Hematopoietic multipotent progenitor cell treated with erythropoietin and hydrocortisone succinate and interleukin-3 and kit ligand, for 17 days (in vitro differentiated cells): ENCODE results near the gene CARS1.
"Not testable (repeated sequence)": the region's sequence is repeated elsewhere in the genome, so short reads cannot be mapped to it uniquely, and the experiment has no call there.

ENCODE experiments used
- DNase-seq: peaks from one replicate; pipeline ENCODE4 v3.0.0-alpha.2; 2015; ENCODE audit warnings: low spot score

The CARS1 gene

GRCh38 chr11:3089236-3090061 lies 32.2 kb upstream of the CARS1 start:
- DNase-seq, result no peak

- no peak for DNase-seq
Observed at GRCh38 chr11:3088806-3089205, 31.6 kb upstream of the CARS1 start.

GRCh38 chr11:3087821-3088800 lies 30.9 kb upstream of the CARS1 start:
- DNase-seq, result no peak

GRCh38 chr11:3087373-3087772 lies 30.1 kb upstream of the CARS1 start:
- DNase-seq, result no peak

GRCh38 chr11:3086671-3087150 lies 29.5 kb upstream of the CARS1 start:
- DNase-seq, result no peak

- no peak for DNase-seq
Observed at GRCh38 chr11:3086114-3086513, 28.9 kb upstream of the CARS1 start.

- no peak for DNase-seq
Observed at GRCh38 chr11:3085052-3085451, 27.8 kb upstream of the CARS1 start.

- no peak for DNase-seq
Observed at GRCh38 chr11:3083321-3083720, 26.1 kb upstream of the CARS1 start.

GRCh38 chr11:3081386-3081751 lies 24.1 kb upstream of the CARS1 start:
- no peak for DNase-seq

GRCh38 chr11:3080733-3081385 lies 23.6 kb upstream of the CARS1 start:
- DNase-seq, result no peak

GRCh38 chr11:3080104-3080503 lies 22.9 kb upstream of the CARS1 start:
- DNase-seq, result no peak

GRCh38 chr11:3077846-3078440 lies 20.7 kb upstream of the CARS1 start:
- DNase-seq, result no peak

GRCh38 chr11:3077189-3077836 lies 20.1 kb upstream of the CARS1 start:
- DNase-seq, result no peak

- no peak for DNase-seq
Observed at GRCh38 chr11:3074912-3075589, 17.8 kb upstream of the CARS1 start.

- DNase-seq, result no peak
Observed at GRCh38 chr11:3073029-3073435, 15.8 kb upstream of the CARS1 start.

GRCh38 chr11:3069425-3069824 lies 12.2 kb upstream of the CARS1 start:
- no peak for DNase-seq

- not testable (repeated sequence) for DNase-seq
Observed at GRCh38 chr11:3066308-3066707, 9.1 kb upstream of the CARS1 start.

GRCh38 chr11:3064709-3065108 lies 7.5 kb upstream of the CARS1 start:
- not testable (repeated sequence) for DNase-seq

GRCh38 chr11:3063876-3064275 lies 6.7 kb upstream of the CARS1 start:
- not testable (repeated sequence) for DNase-seq

GRCh38 chr11:3063432-3063831 lies 6.2 kb upstream of the CARS1 start:
- not testable (repeated sequence) for DNase-seq
